Upper lobe of left lung (tissue), 4 donors: ENCODE measurements around the gene ASB13.

Source experiments
- POLR2AphosphoS5 ChIP-seq, 2 donors: sonication (generic); formaldehyde crosslinking; IDR thresholded peaks; one replicate each; pipeline ENCODE4 v1.5.1; 2017; ENCODE audit warnings: antibody characterized with exemption in 2 of 2
- TF ChIP-seq, protein P1 (sequence below), 6 experiments: fragments of 450-650 bp in 4 of 6; fragments of 200-600 bp in 2 of 6; sonication (generic) in 2 of 6; IDR thresholded peaks; one replicate each; pipeline ENCODE4 v1.5.1; 2016 to 2019; ENCODE audit warnings: antibody characterized with exemption in 6 of 6

GRCh38 chr10:5670662-5671375, 4.4 kb upstream of the ASB13 start:
- TF ChIP-seq, protein P1, sequence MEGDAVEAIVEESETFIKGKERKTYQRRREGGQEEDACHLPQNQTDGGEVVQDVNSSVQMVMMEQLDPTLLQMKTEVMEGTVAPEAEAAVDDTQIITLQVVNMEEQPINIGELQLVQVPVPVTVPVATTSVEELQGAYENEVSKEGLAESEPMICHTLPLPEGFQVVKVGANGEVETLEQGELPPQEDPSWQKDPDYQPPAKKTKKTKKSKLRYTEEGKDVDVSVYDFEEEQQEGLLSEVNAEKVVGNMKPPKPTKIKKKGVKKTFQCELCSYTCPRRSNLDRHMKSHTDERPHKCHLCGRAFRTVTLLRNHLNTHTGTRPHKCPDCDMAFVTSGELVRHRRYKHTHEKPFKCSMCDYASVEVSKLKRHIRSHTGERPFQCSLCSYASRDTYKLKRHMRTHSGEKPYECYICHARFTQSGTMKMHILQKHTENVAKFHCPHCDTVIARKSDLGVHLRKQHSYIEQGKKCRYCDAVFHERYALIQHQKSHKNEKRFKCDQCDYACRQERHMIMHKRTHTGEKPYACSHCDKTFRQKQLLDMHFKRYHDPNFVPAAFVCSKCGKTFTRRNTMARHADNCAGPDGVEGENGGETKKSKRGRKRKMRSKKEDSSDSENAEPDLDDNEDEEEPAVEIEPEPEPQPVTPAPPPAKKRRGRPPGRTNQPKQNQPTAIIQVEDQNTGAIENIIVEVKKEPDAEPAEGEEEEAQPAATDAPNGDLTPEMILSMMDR (IDR thresholded peaks at IDR 0.05) = no peak
- no peak for TF ChIP-seq POLR2AphosphoS5 (IDR thresholded peaks at IDR 0.05)
